Right lobe of liver (tissue), 6 donors: ENCODE measurements around the gene ANKRD37. TPM values are rescaled to one million over a fixed set of nuclear protein-coding genes. Genes with fewer than 3 reads are reported as not detected.
"Not testable (repeated sequence)": the region's sequence is repeated elsewhere in the genome, so short reads cannot be mapped to it uniquely, and the experiment has no call there.

Source experiments
- ATAC-seq, 4 donors: fragments of 200-7000 bp; cut with Tn5 transposase; one replicate each; pipeline ENCODE4 v1.9.1; 2020; ENCODE audit warnings: mild to moderate bottlenecking in 4 of 4, moderate library complexity in 4 of 4
- DNase-seq, 3 donors: peaks; one replicate each; pipeline ENCODE4 v3.0.0-alpha.2; 2020
- H3K27ac ChIP-seq, 3 donors: fragments of 200-600 bp; one replicate each; pipeline ENCODE4 v1.8.0; 2022
- H3K27me3 ChIP-seq, 2 donors: fragments of 200-600 bp; one replicate each; pipeline ENCODE4 v1.8.0; 2022
- H3K36me3 ChIP-seq, 4 donors: fragments of 200-600 bp; sonication (generic) in 1 of 4; one replicate each; pipeline versions ENCODE4 v1.5.1 to v1.8.0; 2017 to 2022; ENCODE audit warnings: control low read depth in 1 of 4
- H3K4me1 ChIP-seq, 4 donors: fragments of 200-600 bp; sonication (generic) in 1 of 4; one replicate each; pipeline versions ENCODE4 v1.5.1 to v1.8.0; 2017 to 2022; ENCODE audit warnings: control low read depth in 1 of 4
- H3K4me3 ChIP-seq, 3 donors: fragments of 200-600 bp; one replicate each; pipeline ENCODE4 v1.8.0; 2022
- H3K9me3 ChIP-seq, 4 donors: fragments of 200-600 bp; sonication (generic) in 1 of 4; one replicate each; pipeline versions ENCODE4 v1.5.1 to v1.8.0; 2017 to 2022; ENCODE audit warnings: control low read depth in 1 of 4
- CTCF ChIP-seq, 4 donors: fragments of 200-600 bp in 3 of 4; fragments of 450-650 bp in 1 of 4; IDR thresholded peaks; one replicate each; pipeline versions ENCODE4 v1.5.1 to v1.8.0; 2016 to 2022; ENCODE audit warnings: antibody characterized with exemption in 4 of 4, mild to moderate bottlenecking in 2 of 4
- POLR2A ChIP-seq: fragments of 450-650 bp; IDR thresholded peaks from one replicate; pipeline ENCODE4 v1.6.1; 2017; ENCODE audit warnings: antibody characterized with exemption, mild to moderate bottlenecking
- WGBS: methylation state at CpG from one replicate; pipeline ENCODE4 v1.1.6; 2018; ENCODE audit warnings: low coverage, low lambda C conversion rate; ENCODE audit not compliant: insufficient coverage; ENCODE audit errors: missing lambda C conversion rate; 5-methylcytosine and 5-hydroxymethylcytosine counted together
- intact Hi-C, 2 donors: fragments of 100-400 bp; cut with DNase I; formaldehyde crosslinking; loops; one replicate each; pipeline versions ENCODE4 v1.11.2 to v1.14.1; 2022
- total RNA-seq, 6 experiments: library from RNA; depleted of rRNA in 2 of 6; stranded (reverse); fragments of >200 nt in 2 of 6; fragmentation: NEBNext Ultra II Directional in 3 of 6; extraction: Animal tissue kit (Norgen Biotek cat#: 25700) in 3 of 6; gene quantifications; one replicate each; pipeline versions ENCODE4 v1.1.0 to v1.2.4, GENCODE V29; 2016 to 2023
- donor health status: DM: no; HTN: yes; CAD: no.
- donor health status: DM: no; HTN: no; CAD: no.
- donor health status: DM: no; HTN: no; CAD: no.
- donor health status: DM: no; HTN: yes; CAD: no.
- donor health status: DM: no; HTN: yes; CAD: no.

Gene ANKRD37
- total RNA-seq, 6 experiments from 2014 or later, result 3.9 to 19.0 (median 6.0) TPM

GRCh38 chr4:185358959-185359358, 37.7 kb upstream of the ANKRD37 start:
- TF ChIP-seq POLR2A, result no peak
- no peak for TF ChIP-seq CTCF (IDR thresholded peaks at IDR 0.05)
- intact Hi-C loops, result no loop called here
- ATAC-seq (no peak), DNase-seq (no peak)
- Histone ChIP-seq H3K4me1 (peaks cover 0 to 26% (median 3%) of the 10 kb centered on the region in 4 donors), H3K4me3 (no peak overlapping the region), H3K27me3 (no peaks in the 10 kb centered on the region), H3K36me3 (no peaks in the 10 kb centered on the region), H3K9me3 (no peaks in the 10 kb centered on the region), H3K27ac (no peak overlapping the region)
- WGBS, result 92% methylated on average over 3 of the region's 4 CpGs

DNA sequence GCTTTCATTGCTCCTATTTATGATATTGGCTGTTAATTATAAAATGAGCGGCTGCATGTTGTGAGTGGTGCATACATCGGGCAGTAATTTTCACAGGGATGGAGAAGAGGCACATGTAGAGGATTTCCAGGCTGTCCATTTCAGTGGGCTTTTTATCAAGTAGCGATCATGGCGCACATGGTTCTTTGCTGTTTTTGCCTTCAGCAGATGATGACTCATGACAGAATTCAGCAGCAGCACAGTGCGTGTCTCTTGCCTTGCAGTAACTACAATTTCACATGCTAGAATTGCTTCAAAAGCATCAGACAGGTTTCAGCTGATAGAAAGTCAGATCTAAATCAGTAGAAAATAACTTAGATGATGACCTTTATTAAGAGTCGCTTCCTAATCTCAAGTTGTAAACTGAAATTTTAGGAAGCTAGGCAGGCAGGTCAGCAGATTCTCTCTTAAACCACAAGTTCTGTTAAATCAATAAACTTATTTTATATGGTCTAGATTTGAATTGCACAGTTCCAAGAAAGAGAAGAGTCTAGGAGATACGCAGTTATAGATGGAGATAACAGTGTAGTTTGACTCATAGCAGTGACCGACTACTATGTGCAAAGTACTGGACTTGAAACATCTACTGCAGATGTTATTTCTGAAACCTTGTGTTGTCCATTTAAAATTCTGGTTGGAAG, 36.7 kb upstream of the ANKRD37 start:
- ATAC-seq (no peak), DNase-seq (no peak)
- WGBS, result 98% methylated on average over 8 of the region's 8 CpGs
- no peak for TF ChIP-seq POLR2A
- no peak for TF ChIP-seq CTCF (IDR thresholded peaks at IDR 0.05)
- H3K9me3 ChIP-seq, result no peaks in the 10 kb centered on the region
- no peak overlapping the region for H3K27ac ChIP-seq
- no peak overlapping the region for H3K4me3 ChIP-seq
- intact Hi-C loops, result no loop called here
- H3K36me3 ChIP-seq, result no peaks in the 10 kb centered on the region
- H3K4me1 ChIP-seq, result peaks cover 0 to 26% (median 3%) of the 10 kb centered on the region in 4 donors
- no peaks in the 10 kb centered on the region for H3K27me3 ChIP-seq

DNA sequence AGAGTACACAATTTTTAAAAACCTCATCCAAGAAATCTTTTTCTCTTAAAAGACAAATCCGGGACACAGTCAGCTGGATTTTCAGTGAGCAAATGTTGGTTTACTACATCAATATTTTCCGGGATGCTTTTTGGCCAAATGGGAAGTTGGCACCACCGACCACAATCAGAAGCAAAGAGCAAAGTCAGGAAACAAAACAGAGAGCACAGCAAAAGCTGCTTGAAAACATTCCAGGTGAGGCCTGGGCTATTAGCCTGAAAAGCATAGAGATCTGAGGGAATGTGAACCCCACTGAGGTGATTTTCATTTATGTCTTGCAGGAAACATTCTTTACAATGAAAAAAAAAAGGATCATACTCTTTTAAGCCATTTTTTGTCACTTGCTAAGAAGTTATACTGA, 34.8 kb upstream of the ANKRD37 start:
- Histone ChIP-seq H3K4me1 (peaks cover 0 to 26% (median 3%) of the 10 kb centered on the region in 4 donors), H3K27ac (peak overlapping the region in 2 of 3 donors; percentile 33 to 38), H3K4me3 (no peak overlapping the region), H3K27me3 (no peaks in the 10 kb centered on the region), H3K36me3 (no peaks in the 10 kb centered on the region), H3K9me3 (no peaks in the 10 kb centered on the region)
- TF ChIP-seq POLR2A, result no peak
- TF ChIP-seq CTCF (IDR thresholded peaks at IDR 0.05), result no peak
- 29% methylated on average over 3 of the region's 3 CpGs for WGBS
- ATAC-seq (peak; percentile 78 to 83 (median 80)), DNase-seq (peak in 1 of 3 donors; percentile 69)
- intact Hi-C loops, result no loop called here

DNA sequence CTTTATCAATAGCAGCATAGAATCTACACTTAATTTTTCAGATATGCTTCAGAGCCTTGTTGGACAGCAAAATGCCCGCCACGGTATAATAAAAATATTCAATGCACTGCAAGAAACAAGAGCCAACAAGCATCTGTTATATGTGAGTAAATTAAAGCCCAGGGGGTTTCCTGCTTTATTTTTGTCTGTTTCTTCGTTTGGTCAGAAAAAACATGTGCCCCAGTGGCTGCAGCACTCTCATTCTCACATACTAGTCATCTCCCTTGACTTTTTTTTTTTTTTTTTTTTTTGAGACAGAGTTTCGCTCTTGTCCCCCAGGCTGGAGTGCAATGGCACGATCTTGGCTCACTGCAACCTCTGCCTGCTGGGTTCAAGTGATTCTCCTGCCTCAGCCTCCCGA, 34.1 kb upstream of the ANKRD37 start:
- intact Hi-C loops, H3K27me3 ChIP-seq, H3K9me3 ChIP-seq, H3K36me3 ChIP-seq, ATAC-seq, H3K4me3 ChIP-seq, DNase-seq: not testable (repeated sequence)
- Histone ChIP-seq H3K27ac (peak overlapping the region in 1 of 3 donors; percentile 38), H3K4me1 (peaks cover 0 to 26% (median 3%) of the 10 kb centered on the region in 4 donors)
- WGBS, result 77% methylated on average over 3 of the region's 6 CpGs

DNA sequence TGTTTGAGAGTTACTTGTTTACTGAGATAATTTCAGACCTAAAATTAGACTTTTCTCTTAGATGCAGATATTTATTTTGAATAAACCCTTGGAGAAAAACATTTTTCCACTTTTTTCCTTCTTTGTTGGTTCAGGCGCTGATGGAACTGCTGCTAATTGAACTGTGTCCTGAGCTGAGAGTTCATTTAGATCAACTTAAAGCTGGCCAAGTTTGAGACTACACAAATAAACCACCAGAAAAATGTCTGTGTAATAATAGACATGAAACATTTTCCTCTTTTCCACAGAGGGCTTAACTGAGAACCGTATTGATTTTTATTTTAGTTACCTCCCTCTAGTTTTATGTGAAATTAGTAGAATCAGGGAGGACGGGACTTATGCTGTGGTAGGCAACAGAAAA, 33.4 kb upstream of the ANKRD37 start:
- peak overlapping the region in 1 of 3 donors; percentile 24 for H3K27ac ChIP-seq
- ATAC-seq, result peak; percentile 60 to 83 (median 80)

More for the DNA sequence above, 33.4 kb upstream of the ANKRD37 start:
- H3K27me3 ChIP-seq, result no peaks in the 10 kb centered on the region
- 28% methylated on average over 3 of the region's 3 CpGs for WGBS
- no peak for DNase-seq
- intact Hi-C loops, result no loop called here
- no peaks in the 10 kb centered on the region for H3K36me3 ChIP-seq
- no peaks in the 10 kb centered on the region for H3K9me3 ChIP-seq
- H3K4me1 ChIP-seq, result peaks cover 0 to 26% (median 3%) of the 10 kb centered on the region in 4 donors
- no peak overlapping the region for H3K4me3 ChIP-seq
- no peak for TF ChIP-seq CTCF (IDR thresholded peaks at IDR 0.05)
- no peak for TF ChIP-seq POLR2A
